Fibroblast of mammary gland (primary cell): ENCODE measurements around the gene DUSP14.

Experiments
- DNase-seq: peaks from one replicate; pipeline ENCODE4 v3.0.0-alpha.2; 2010; ENCODE audit warnings: low read depth
- H3K4me3 ChIP-seq: 2 replicates; pipeline ENCODE4 v1.5.1; 2011; ENCODE audit warnings: low read depth, mild to moderate bottlenecking, low read length, moderate library complexity; ENCODE audit not compliant: control insufficient read depth
- TF ChIP-seq, protein P1 (sequence below): conservative IDR thresholded peaks from 2 replicates; pipeline ENCODE4 v1.5.1; 2011; ENCODE audit warnings: low read depth, low read length, inconsistent platforms; ENCODE audit not compliant: control insufficient read depth, insufficient read depth

DUSP14 gene

DNA sequence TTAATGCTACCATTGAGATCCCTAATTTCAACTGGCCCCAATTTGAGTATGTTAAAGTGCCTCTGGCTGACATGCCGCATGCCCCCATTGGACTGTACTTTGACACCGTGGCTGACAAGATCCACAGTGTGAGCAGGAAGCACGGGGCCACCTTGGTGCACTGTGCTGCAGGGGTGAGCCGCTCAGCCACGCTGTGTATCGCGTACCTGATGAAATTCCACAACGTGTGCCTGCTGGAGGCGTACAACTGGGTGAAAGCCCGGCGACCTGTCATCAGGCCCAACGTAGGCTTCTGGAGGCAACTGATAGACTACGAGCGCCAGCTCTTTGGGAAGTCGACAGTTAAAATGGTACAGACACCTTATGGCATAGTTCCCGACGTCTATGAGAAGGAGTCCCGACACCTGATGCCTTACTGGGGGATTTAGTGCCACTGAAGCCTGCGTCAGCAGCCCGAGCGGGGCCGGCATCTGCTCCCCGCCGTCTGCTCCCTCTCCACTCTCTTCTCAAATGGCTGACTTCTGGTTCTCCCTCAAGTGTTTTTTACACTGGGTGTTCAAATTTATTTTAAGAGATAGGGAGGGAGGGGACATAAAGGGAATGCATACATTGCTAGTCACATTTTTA is 22.9 kb downstream of the DUSP14 start:
- no peak for DNase-seq
- TF ChIP-seq, protein P1, sequence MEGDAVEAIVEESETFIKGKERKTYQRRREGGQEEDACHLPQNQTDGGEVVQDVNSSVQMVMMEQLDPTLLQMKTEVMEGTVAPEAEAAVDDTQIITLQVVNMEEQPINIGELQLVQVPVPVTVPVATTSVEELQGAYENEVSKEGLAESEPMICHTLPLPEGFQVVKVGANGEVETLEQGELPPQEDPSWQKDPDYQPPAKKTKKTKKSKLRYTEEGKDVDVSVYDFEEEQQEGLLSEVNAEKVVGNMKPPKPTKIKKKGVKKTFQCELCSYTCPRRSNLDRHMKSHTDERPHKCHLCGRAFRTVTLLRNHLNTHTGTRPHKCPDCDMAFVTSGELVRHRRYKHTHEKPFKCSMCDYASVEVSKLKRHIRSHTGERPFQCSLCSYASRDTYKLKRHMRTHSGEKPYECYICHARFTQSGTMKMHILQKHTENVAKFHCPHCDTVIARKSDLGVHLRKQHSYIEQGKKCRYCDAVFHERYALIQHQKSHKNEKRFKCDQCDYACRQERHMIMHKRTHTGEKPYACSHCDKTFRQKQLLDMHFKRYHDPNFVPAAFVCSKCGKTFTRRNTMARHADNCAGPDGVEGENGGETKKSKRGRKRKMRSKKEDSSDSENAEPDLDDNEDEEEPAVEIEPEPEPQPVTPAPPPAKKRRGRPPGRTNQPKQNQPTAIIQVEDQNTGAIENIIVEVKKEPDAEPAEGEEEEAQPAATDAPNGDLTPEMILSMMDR = no peak
- H3K4me3 ChIP-seq = no peak overlapping the region

DNA sequence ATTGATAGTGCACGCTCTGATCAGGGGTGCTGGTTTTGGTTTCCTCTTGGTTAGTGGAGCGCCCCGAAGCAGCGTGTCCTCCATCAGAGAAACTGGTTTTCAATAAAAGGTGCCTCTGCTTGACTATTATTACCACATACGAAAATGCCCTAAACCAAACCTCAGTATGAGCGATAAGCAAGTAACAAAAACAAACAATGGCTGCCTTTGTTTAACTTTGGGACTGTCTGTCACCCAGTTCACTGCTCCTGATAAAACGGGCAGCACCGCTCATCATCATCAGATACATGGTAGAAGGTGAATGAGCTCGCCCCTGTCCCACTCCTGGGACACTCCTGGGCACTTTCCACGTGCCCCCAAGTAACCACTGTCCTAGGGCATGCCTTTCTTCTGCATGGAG is 24.0 kb downstream of the DUSP14 start:
- TF ChIP-seq, protein P1 = no peak
- no peak for DNase-seq
- no peak overlapping the region for H3K4me3 ChIP-seq

DNA sequence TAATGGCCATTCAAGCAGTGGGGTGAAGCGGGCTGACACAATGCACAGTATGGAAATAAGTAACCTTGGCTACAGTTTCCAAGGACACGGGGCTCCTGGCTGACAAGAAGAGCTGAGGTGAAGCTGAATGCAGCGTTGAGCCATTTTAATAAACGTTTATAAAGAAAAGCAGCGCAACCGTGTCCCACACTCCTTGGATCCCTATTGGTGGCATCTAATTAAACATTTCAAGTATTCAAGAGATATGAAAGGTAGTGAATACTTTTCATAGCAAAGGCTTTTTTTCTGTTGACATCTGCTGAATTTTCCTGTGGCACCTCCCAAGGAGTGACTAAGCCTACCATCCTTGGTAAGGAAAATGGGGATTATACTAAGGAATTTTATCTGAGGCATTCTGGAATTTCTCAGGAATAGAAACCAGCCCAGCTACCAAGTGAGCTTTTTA is 26.5 kb downstream of the DUSP14 start:
- DNase-seq = no peak
- TF ChIP-seq, protein P1 = no peak
- no peak overlapping the region for H3K4me3 ChIP-seq

DNA sequence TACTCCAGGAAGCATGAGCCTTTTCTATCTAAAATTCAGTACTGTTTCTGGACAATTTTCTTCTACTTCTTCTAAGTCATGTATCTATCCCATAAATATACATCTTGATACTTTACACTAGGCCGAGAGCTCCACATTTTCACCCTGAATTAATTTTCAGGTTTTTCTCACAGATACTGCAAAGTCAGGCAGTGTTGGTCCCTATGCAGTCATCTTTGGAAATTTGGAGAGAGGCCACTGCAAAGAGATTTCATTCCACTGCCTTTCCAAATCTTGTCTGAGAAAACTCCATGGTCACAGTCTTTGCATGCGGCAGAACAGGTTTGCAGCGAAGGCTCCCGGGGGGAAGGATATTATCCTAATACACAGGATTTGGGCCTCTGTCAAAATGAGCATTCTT is 28.2 kb downstream of the DUSP14 start:
- no peak for DNase-seq
- TF ChIP-seq, protein P1 = no peak
- no peak overlapping the region for H3K4me3 ChIP-seq

DNA sequence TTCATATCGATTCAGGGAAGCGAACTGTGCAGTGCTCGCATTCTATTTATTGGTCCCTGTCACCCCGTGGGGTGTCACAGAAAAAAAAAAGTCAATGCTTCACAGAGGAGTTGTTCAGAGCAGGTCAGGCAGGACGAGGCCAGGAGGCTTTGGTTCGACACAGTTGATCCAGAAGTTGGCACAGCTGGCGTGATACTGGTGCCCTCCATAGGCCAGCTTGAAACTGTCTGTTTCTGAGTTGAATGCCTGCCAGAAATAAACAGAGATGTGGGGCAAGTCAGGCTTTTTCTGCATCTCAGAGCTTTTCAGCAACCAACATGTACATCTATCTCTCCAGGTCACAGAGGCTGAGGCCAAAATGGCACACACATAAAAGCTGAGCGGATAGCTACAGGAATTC is 29.1 kb downstream of the DUSP14 start:
- H3K4me3 ChIP-seq = no peak overlapping the region
- TF ChIP-seq, protein P1 = no peak
- peak; percentile 15 for DNase-seq

DNA sequence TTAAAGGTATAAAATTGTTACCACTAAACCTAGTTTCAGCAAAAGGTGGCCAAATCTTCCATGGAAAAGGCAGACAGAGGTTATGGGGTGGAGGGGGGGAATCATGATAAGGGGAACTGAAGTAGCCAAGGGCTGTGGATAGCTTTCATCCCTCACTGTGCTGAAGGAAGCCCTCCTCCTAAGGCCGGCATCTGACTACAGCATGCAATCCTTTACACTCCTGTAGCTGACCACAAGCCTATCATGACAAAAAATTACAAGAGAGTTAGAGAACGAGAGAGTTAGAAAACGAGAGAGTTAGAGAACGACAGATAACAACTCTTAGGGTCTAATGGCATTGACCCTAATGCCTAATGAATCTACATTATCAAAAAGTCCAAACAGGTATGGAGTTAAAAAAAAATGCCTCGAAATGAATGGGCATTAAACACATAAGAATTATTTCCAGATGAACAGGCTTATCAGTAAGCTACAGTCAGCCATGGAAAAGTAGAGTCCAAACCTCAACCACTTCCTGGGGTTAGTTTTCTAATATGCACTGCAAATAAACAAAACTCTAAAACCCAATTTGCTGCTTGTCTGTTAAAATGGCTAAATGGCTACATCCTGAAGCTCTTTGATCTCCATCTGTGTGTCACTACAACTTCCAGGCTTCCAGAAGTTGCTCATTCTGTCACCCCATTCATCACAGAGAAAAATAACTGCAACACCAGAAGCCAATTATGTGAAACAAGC is 29.7 kb downstream of the DUSP14 start:
- DNase-seq = no peak
- TF ChIP-seq, protein P1 = no peak
- no peak overlapping the region for H3K4me3 ChIP-seq
